D721Med (cell line): ENCODE measurements around the gene POGZ.
A peak's percentile ranks its signal among the peaks of the same experiment; 100 is the strongest.

Experiments used
- DNase-seq: peaks from one replicate; pipeline ENCODE4 v3.0.0; 2011; ENCODE audit warnings: low spot score; ENCODE audit not compliant: insufficient read length
- FAIRE-seq: peaks from 2 replicates; lab custom pipeline; 2011; peaks lifted over from hg19 to GRCh38; lab: Jason Lieb, UNC
- TF ChIP-seq, protein P1 (sequence below): IDR thresholded peaks from 2 replicates; pipeline ENCODE4 v1.5.1; 2012; ENCODE audit warnings: mild to moderate bottlenecking, control low read depth; ENCODE audit not compliant: insufficient read depth; ENCODE audit errors: missing control alignments

The POGZ gene

GRCh38 chr1:151478140-151478812 is 19.0 kb upstream of the POGZ start:
- DNase-seq (no peak), FAIRE-seq (no peak)
- TF ChIP-seq, protein P1, sequence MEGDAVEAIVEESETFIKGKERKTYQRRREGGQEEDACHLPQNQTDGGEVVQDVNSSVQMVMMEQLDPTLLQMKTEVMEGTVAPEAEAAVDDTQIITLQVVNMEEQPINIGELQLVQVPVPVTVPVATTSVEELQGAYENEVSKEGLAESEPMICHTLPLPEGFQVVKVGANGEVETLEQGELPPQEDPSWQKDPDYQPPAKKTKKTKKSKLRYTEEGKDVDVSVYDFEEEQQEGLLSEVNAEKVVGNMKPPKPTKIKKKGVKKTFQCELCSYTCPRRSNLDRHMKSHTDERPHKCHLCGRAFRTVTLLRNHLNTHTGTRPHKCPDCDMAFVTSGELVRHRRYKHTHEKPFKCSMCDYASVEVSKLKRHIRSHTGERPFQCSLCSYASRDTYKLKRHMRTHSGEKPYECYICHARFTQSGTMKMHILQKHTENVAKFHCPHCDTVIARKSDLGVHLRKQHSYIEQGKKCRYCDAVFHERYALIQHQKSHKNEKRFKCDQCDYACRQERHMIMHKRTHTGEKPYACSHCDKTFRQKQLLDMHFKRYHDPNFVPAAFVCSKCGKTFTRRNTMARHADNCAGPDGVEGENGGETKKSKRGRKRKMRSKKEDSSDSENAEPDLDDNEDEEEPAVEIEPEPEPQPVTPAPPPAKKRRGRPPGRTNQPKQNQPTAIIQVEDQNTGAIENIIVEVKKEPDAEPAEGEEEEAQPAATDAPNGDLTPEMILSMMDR: no peak

- DNase-seq (no peak), FAIRE-seq (no peak)
- TF ChIP-seq, protein P1: no peak
Measured at GRCh38 chr1:151477066-151477465, 17.8 kb upstream of the POGZ start.

GRCh38 chr1:151476083-151476482 is 16.8 kb upstream of the POGZ start:
- DNase-seq: no peak
- no peak for FAIRE-seq
- TF ChIP-seq, protein P1: no peak

DNA sequence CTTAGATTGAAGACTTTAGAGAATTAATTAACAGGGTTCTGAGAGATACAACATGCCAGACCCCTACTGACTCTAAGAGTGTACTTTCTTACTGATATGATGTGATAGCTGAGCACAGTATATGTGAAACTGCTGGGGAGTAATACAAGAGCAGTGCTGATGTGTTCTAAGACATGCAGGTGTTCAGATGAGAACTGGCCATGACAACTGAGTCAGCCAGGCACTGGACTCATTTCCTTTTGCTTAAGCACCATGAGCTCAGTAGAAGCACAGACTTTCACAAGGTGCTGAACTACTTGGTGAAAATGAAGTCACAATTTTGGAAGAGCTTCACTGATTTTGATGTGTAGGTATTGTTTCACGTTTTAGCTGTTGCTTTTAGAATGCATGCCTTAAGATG is 15.9 kb upstream of the POGZ start:
- FAIRE-seq: no peak

GRCh38 chr1:151474745-151475144 is 15.5 kb upstream of the POGZ start:
- no peak for FAIRE-seq
- no peak for DNase-seq
- TF ChIP-seq, protein P1: no peak

More for the DNA sequence above, 15.9 kb upstream of the POGZ start:
- no peak for DNase-seq
- TF ChIP-seq, protein P1: no peak

DNA sequence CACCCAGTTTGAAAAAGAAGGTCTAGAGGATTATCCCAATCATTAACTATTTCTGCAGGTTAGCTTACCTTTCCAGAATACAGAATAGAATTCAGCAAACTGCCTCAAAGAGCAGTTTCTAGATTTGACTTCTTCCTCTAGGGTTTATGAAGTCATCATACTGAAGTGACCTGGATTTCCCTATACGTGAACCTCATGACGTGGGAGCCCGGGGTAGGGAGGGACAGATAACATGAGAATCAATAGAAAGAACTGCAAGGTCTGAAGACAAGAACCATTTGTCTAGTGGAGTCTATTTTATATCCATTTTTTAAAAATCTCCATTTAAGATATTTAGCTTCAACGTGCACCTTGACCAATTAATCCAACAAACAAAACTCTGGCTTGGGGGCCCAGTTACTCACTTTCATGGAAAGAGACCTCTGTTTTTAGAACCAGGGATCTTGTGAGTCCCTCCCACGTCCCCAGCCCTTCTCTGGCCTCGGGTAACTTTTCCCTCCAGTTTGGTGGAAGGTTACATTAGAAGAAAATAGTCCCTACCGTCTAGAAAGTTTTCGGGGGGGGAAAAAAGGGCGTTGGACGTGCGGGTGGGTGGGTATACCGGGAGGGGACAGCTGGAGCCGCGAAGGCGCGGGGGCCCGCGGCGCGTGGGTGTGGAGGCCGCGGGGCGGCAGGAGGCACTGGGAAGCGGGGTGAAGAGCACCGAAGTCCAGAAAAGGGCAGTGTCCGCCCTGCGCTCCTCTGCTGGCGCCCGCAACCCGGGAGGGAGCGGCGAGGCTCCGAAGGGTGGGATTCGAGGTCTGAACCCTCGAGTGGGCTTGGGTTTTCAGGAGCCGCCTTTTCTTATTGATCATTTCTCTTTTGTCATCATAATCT is 13.8 kb upstream of the POGZ start:
- DNase-seq (peak; percentile 49), FAIRE-seq (no peak)
- TF ChIP-seq, protein P1: no peak
